ENCODE results near the gene RNLS. TPM values are rescaled to one million over a fixed set of nuclear protein-coding genes. Genes with fewer than 3 reads are reported as not detected.

The RNLS gene
- total and polyA plus RNA-seq, 2 of the 4 experiments (the other 2 are of a cell fraction), result 4.5 to 7.0 TPM

DNA sequence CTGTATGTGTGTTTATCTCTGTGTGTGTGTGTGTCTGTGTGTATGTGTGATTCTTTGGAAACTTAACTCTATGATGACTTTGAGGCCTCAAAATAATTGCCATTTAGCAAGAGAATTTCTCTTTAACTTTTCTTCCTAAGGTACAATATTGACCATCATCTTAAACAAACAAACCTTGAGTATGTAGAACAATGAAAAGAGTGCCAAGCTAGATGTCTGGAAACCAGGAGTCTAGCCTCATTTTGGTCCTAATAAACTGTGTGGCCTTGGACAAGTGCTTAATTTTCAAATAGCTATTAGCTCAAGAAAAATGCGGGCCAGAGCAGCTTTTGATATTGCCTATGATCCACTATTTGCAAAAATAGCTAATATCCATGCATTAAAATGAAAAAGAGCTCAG is 119.3 kb downstream of the RNLS start:
- no peak overlapping the region for H2BK15ac ChIP-seq (ENCODE audit: low read depth, low read length)
- H2BK20ac ChIP-seq (ENCODE audit: low read depth, low read length), result no peak overlapping the region
- dilution Hi-C loops (cut with HindIII; ENCODE audit: low sequenced_read_pairs, unreplicated experiment), result no loop called here
- H3K4me1 ChIP-seq (ENCODE audit: control insufficient read depth, insufficient read depth, low read length), result peaks cover 1% of the 10 kb centered on the region; the same call in 1 of the 2 replicates
- no peak overlapping the region for H3K56ac ChIP-seq (ENCODE audit: extremely low read depth, insufficient read depth, low read length)
- no peaks in the 10 kb centered on the region for H3K9me3 ChIP-seq (ENCODE audit: control insufficient read depth, insufficient read depth, low read length)
- H2AFZ ChIP-seq (replicated peaks; ENCODE audit: low read length, poor library complexity), result no peak overlapping the region
- no peak overlapping the region for H3K23ac ChIP-seq (ENCODE audit: low read depth, low read length)
- peaks cover 10% of the 10 kb centered on the region; the same call in 1 of the 2 replicates for H3K27me3 ChIP-seq (ENCODE audit: control insufficient read depth, insufficient read depth, low read length)
- H3K79me1 ChIP-seq (ENCODE audit: low read depth in 1 of 2, low read length in 2 of 2), result no peaks in the 10 kb centered on the region
- in situ Hi-C loops (cut with MboI; ENCODE audit: low sequenced_read_pairs), result no loop called here
- H2AK5ac ChIP-seq (ENCODE audit: low read depth, low read length), result no peak overlapping the region
- no CpG with 5 or more reads among the region's 1 CpG for WGBS, 2 experiments (ENCODE audit: extremely low coverage in 2 of 2, insufficient read length in 1 of 2)
- no peak overlapping the region for H4K5ac ChIP-seq (ENCODE audit: low read depth, low read length)
- no peak overlapping the region for H2BK5ac ChIP-seq (ENCODE audit: low read depth, low read length, poor library complexity, severe bottlenecking)
- no peak overlapping the region for H2AK9ac ChIP-seq (replicated peaks; ENCODE audit: low read depth, low read length, poor library complexity)
- no peak for ATAC-seq (ENCODE audit: low read depth)
- H4K20me1 ChIP-seq (ENCODE audit: insufficient read depth, low read length), result no peaks in the 10 kb centered on the region
- H2BK120ac ChIP-seq (ENCODE audit: low read depth, low read length), result no peak overlapping the region
- no peak overlapping the region for H4K8ac ChIP-seq (ENCODE audit: low read depth in 2 of 2, low read length in 2 of 2)
- no peak overlapping the region for H3K9ac ChIP-seq (ENCODE audit: low read depth, low read length)
- intact Hi-C loops (cut with micrococcal nuclease), result no loop called here
- no peaks in the 10 kb centered on the region for H3K36me3 ChIP-seq (ENCODE audit: control insufficient read depth, insufficient read depth, low read length)
- ChIA-PET POLR2A (ENCODE audit: unreplicated experiment) (no interaction called here), CTCF (interaction anchor here (1.6 kb wide), 1 partner anchor 13 kb away, joined by 3 read pairs; no protein-coding TSS in a partner anchor)
- H3K4me2 ChIP-seq (ENCODE audit: low read depth, low read length), result no peak overlapping the region
- DNase-seq, result no peak
- no peak overlapping the region for H3K4me3 ChIP-seq (ENCODE audit: insufficient read depth, low read depth, low read length)
- H3K18ac ChIP-seq (ENCODE audit: low read depth, low read length), result no peak overlapping the region
- no peak overlapping the region for H4K91ac ChIP-seq (ENCODE audit: insufficient read depth, low read depth, low read length)
- TF ChIP-seq SMC3 (IDR thresholded peaks at IDR 0.05; ENCODE audit: low read depth, low read length), result no peak
- TF ChIP-seq CHD1 (IDR thresholded peaks at IDR 0.05; ENCODE audit: low read depth, low read length), result no peak
- TF ChIP-seq, protein P1, sequence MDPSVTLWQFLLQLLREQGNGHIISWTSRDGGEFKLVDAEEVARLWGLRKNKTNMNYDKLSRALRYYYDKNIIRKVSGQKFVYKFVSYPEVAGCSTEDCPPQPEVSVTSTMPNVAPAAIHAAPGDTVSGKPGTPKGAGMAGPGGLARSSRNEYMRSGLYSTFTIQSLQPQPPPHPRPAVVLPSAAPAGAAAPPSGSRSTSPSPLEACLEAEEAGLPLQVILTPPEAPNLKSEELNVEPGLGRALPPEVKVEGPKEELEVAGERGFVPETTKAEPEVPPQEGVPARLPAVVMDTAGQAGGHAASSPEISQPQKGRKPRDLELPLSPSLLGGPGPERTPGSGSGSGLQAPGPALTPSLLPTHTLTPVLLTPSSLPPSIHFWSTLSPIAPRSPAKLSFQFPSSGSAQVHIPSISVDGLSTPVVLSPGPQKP (IDR thresholded peaks at IDR 0.05; ENCODE audit: borderline replicate concordance, low read depth, low read length), result no peak
- no peak for TF ChIP-seq MAFK (IDR thresholded peaks at IDR 0.05; ENCODE audit: low read depth, low read length)
- no peak for TF ChIP-seq RAD21 (IDR thresholded peaks at IDR 0.05; ENCODE audit: low read length)
- no peak for TF ChIP-seq MXI1 (IDR thresholded peaks at IDR 0.05; ENCODE audit: borderline replicate concordance, low read depth, low read length)
- TF ChIP-seq CEBPB (IDR thresholded peaks at IDR 0.05; ENCODE audit: low read depth, low read length), result no peak
- no peak for TF ChIP-seq RCOR1 (IDR thresholded peaks at IDR 0.05; ENCODE audit: insufficient replicate concordance, low read length)
- TF ChIP-seq RFX5 (IDR thresholded peaks at IDR 0.05; ENCODE audit: low read depth, low read length), result no peak
- TF ChIP-seq, protein P2, sequence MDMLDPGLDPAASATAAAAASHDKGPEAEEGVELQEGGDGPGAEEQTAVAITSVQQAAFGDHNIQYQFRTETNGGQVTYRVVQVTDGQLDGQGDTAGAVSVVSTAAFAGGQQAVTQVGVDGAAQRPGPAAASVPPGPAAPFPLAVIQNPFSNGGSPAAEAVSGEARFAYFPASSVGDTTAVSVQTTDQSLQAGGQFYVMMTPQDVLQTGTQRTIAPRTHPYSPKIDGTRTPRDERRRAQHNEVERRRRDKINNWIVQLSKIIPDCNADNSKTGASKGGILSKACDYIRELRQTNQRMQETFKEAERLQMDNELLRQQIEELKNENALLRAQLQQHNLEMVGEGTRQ (IDR thresholded peaks at IDR 0.05; ENCODE audit: low read depth, low read length), result no peak
- TF ChIP-seq FOS (IDR thresholded peaks at IDR 0.05; ENCODE audit: low read depth, low read length), result no peak
- H3K9me1 ChIP-seq (ENCODE audit: insufficient read depth, low read length), result no peaks in the 10 kb centered on the region
- no peak overlapping the region for H3K4ac ChIP-seq (ENCODE audit: low read depth, low read length)
- no TSS peak for BruUV-seq (replicated peaks)
- H3K14ac ChIP-seq (replicated peaks; ENCODE audit: low read depth, low read length), result no peak overlapping the region
- no peak overlapping the region for H3K27ac ChIP-seq (ENCODE audit: insufficient read depth, low read length)

Measured in IMR-90 (cell line).